SK-N-SH treated with all-trans-retinoic acid at 6 μM for 48 hours (cell line): ENCODE data around the gene NAT16.

ENCODE experiments used
- GLIS3 ChIP-seq: fragments of 250-450 bp; sonication (Bioruptor Pico); IDR thresholded peaks from 2 replicates; pipeline ENCODE4 v1.5.0; 2020; ENCODE audit warnings: mild to moderate bottlenecking, moderate library complexity
- OSR1 ChIP-seq: fragments of 250-450 bp; sonication (Bioruptor Pico); IDR thresholded peaks from 2 replicates; pipeline ENCODE4 v1.8.0; 2022; ENCODE audit warnings: moderate library complexity, mild to moderate bottlenecking, inconsistent platforms
- PATZ1 ChIP-seq: fragments of 250-450 bp; sonication (Bioruptor Pico); IDR thresholded peaks from 2 replicates; pipeline ENCODE4 v1.8.0; 2020; ENCODE audit warnings: mild to moderate bottlenecking, moderate library complexity, borderline replicate concordance
- POU6F1 ChIP-seq: fragments of 250-450 bp; sonication (Bioruptor Pico); IDR thresholded peaks from 2 replicates; pipeline ENCODE4 v1.8.0; 2021; ENCODE audit warnings: low read depth, mild to moderate bottlenecking, moderate library complexity, borderline replicate concordance
- PPARA ChIP-seq: fragments of 250-450 bp; sonication (Bioruptor Pico); IDR thresholded peaks from 2 replicates; pipeline ENCODE4 v1.5.0; 2020; ENCODE audit warnings: mild to moderate bottlenecking, borderline replicate concordance
- ZFP3 ChIP-seq: fragments of 250-450 bp; sonication (Bioruptor Pico); IDR thresholded peaks from 2 replicates; pipeline ENCODE4 v1.5.0; 2020; ENCODE audit warnings: mild to moderate bottlenecking, moderate library complexity
- ZFP30 ChIP-seq: fragments of 450-650 bp; formaldehyde crosslinking; IDR thresholded peaks from 2 replicates; pipeline ENCODE4 v1.5.0; 2022; ENCODE audit warnings: mild to moderate bottlenecking, moderate library complexity
- ZNF70 ChIP-seq: fragments of 450-650 bp; formaldehyde crosslinking; IDR thresholded peaks from 2 replicates; pipeline ENCODE4 v1.5.0; 2020; ENCODE audit warnings: mild to moderate bottlenecking, moderate library complexity
- ZNF8 ChIP-seq: fragments of 450-650 bp; formaldehyde crosslinking; IDR thresholded peaks from 2 replicates; pipeline ENCODE4 v1.5.0; 2020; ENCODE audit warnings: mild to moderate bottlenecking, moderate library complexity

- no peak for TF ChIP-seq PATZ1
- no peak for TF ChIP-seq ZFP30 (CRISPR knock-in tag)
- no peak for TF ChIP-seq ZNF70 (CRISPR knock-in tag)
- no peak for TF ChIP-seq POU6F1 (CRISPR knock-in tag)
- no peak for TF ChIP-seq GLIS3 (CRISPR knock-in tag)
- no peak for TF ChIP-seq ZNF8 (CRISPR knock-in tag)
- no peak for TF ChIP-seq ZFP3 (CRISPR knock-in tag)
- no peak for TF ChIP-seq OSR1 (CRISPR knock-in tag)
- TF ChIP-seq PPARA, result no peak
Observed at GRCh38 chr7:101124376-101125056, 55.6 kb downstream of the NAT16 start.
